ENCODE measurements around the gene BDP1. TPM values are rescaled to one million over a fixed set of nuclear protein-coding genes. Genes with fewer than 3 reads are reported as not detected.
"Not testable (repeated sequence)": the region's sequence is repeated elsewhere in the genome, so short reads cannot be mapped to it uniquely, and the experiment has no call there.

BDP1 gene
- total RNA-seq = 19.1 to 27.7 TPM (median 19.4 TPM) in 3 replicates
- long read RNA-seq, partial matches to known transcripts = 2 of 5 reads
- long read RNA-seq, other reads (novel, unspliced or antisense) = 3 of 5 reads

GRCh38 chr5:71455427-71456361, at the start of gene BDP1:
BDP1 (plus strand) TSS chr5:71455651; CDS start chr5:71455878, 227 bp downstream.
- H3K9me3 Mint-ChIP-seq (ENCODE audit: low read depth) = no peaks in the 10 kb centered on the region
- H3K36me3 Mint-ChIP-seq (ENCODE audit: low read depth) = peaks cover 7% of the 10 kb centered on the region
- peaks cover 24% of the 10 kb centered on the region for H3K4me1 Mint-ChIP-seq (ENCODE audit: low read depth)
- H3K27ac Mint-ChIP-seq (ENCODE audit: unreplicated experiment) = peak within 1 kb of the TSS; percentile 97
- TF ChIP-seq, protein P1, sequence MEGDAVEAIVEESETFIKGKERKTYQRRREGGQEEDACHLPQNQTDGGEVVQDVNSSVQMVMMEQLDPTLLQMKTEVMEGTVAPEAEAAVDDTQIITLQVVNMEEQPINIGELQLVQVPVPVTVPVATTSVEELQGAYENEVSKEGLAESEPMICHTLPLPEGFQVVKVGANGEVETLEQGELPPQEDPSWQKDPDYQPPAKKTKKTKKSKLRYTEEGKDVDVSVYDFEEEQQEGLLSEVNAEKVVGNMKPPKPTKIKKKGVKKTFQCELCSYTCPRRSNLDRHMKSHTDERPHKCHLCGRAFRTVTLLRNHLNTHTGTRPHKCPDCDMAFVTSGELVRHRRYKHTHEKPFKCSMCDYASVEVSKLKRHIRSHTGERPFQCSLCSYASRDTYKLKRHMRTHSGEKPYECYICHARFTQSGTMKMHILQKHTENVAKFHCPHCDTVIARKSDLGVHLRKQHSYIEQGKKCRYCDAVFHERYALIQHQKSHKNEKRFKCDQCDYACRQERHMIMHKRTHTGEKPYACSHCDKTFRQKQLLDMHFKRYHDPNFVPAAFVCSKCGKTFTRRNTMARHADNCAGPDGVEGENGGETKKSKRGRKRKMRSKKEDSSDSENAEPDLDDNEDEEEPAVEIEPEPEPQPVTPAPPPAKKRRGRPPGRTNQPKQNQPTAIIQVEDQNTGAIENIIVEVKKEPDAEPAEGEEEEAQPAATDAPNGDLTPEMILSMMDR (IDR thresholded peaks at IDR 0.05) = peak; percentile 72
- DNase-seq (ENCODE audit: low spot score) = peak; percentile 96
- H3K27me3 Mint-ChIP-seq (ENCODE audit: low read depth) = peaks cover 4% of the 10 kb centered on the region
- H3K4me3 Mint-ChIP-seq (ENCODE audit: unreplicated experiment) = peak within 1 kb of the TSS; percentile 91

- DNase-seq (ENCODE audit: low spot score); H3K4me1 Mint-ChIP-seq (ENCODE audit: low read depth); H3K9me3 Mint-ChIP-seq (ENCODE audit: low read depth); H3K27ac Mint-ChIP-seq (ENCODE audit: unreplicated experiment); H3K36me3 Mint-ChIP-seq (ENCODE audit: low read depth); H3K4me3 Mint-ChIP-seq (ENCODE audit: unreplicated experiment): not testable (repeated sequence)
- peaks cover 32% of the 10 kb centered on the region for H3K27me3 Mint-ChIP-seq (ENCODE audit: low read depth)
These were observed 45.4 kb upstream of the BDP1 start for GRCh38 chr5:71410088-71410487.

DNA sequence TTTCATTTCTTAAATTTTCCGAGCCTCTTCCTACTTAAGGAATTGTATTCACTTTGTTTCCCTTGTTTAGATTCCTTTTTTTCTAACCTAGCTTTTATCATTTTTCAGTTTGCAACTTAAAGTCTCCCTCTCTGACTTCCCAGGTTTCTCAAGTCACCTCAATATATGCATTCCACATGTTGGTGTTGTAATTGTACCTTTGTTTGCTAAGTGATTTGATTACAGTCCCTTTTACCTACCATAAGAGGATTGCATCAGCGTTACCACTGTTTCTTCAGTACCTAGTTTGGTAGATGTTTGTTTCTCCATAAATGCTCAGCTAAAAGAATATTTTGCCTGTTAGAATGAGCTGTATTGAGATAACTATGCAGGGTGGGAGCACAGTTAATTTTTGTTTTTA, 39.8 kb upstream of the BDP1 start:
- H3K4me1 Mint-ChIP-seq (ENCODE audit: low read depth); H3K27ac Mint-ChIP-seq (ENCODE audit: unreplicated experiment); H3K36me3 Mint-ChIP-seq (ENCODE audit: low read depth); DNase-seq (ENCODE audit: low spot score); H3K4me3 Mint-ChIP-seq (ENCODE audit: unreplicated experiment); H3K9me3 Mint-ChIP-seq (ENCODE audit: low read depth): not testable (repeated sequence)
- H3K27me3 Mint-ChIP-seq (ENCODE audit: low read depth) = peaks cover 50% of the 10 kb centered on the region

DNA sequence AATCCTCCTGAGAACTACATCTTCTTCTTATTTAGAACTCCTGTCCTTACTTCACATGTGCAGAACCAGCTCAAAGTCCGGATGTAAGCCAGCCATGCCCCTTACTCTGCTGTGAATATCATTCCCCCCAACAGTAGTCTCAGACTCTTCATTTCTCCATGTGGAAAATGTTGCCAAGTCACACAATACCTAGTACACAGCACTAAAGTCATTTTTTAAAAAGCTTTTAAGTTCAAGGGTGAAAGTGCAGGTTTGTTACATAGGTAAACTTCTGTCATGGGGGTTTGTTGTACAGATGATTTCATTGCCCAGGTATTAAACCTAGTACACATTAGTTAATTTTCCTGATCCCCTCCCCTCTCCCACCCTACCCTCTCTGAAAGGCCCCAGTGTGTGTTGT, 37.4 kb upstream of the BDP1 start:
- H3K9me3 Mint-ChIP-seq (ENCODE audit: low read depth); H3K27ac Mint-ChIP-seq (ENCODE audit: unreplicated experiment); H3K4me3 Mint-ChIP-seq (ENCODE audit: unreplicated experiment); DNase-seq (ENCODE audit: low spot score); H3K36me3 Mint-ChIP-seq (ENCODE audit: low read depth); H3K4me1 Mint-ChIP-seq (ENCODE audit: low read depth): not testable (repeated sequence)
- H3K27me3 Mint-ChIP-seq (ENCODE audit: low read depth) = peaks cover 51% of the 10 kb centered on the region

DNA sequence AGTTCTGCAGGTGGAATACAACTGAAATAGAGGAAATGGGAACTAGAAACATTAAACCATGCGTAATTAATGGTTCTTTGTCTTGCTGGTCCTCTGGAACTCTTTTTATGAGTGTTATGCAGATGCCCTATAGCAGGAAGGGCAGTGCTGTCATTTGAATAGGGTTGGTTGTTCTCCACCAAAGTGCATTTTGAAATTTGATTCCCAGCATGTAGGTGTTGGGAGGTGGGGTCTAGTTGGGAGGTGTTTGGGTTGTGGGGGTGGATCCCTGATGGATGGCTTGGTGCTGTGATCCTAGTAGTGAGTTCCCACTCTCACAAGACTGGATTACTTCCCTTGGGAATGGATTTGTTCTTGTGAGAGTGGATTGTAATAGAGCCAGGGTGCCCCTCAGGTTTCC, 34.2 kb upstream of the BDP1 start:
- not testable (repeated sequence) for H3K27ac Mint-ChIP-seq (ENCODE audit: unreplicated experiment); H3K4me1 Mint-ChIP-seq (ENCODE audit: low read depth); DNase-seq (ENCODE audit: low spot score); H3K9me3 Mint-ChIP-seq (ENCODE audit: low read depth); H3K4me3 Mint-ChIP-seq (ENCODE audit: unreplicated experiment); H3K36me3 Mint-ChIP-seq (ENCODE audit: low read depth)
- peaks cover 43% of the 10 kb centered on the region for H3K27me3 Mint-ChIP-seq (ENCODE audit: low read depth)

DNA sequence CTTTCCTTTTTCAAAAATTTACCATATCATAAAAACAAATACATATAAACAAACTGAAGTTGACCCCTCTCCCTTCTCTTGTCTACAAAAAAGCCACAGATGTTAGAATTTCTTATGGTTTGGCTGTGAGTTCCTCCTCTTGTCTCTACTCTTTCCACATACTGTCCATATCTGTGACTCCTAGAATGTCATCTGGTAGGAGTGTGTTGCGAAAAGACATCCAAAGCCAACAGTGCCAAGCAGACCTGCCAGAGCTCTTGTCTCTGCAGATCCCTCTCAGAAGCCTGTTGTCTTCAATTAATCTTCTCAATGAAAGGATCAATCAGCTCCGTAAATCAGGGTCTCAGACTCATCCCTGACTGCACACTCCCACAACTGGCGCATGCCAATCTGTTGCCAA, 31.6 kb upstream of the BDP1 start:
- not testable (repeated sequence) for H3K9me3 Mint-ChIP-seq (ENCODE audit: low read depth); H3K4me3 Mint-ChIP-seq (ENCODE audit: unreplicated experiment)

DNA sequence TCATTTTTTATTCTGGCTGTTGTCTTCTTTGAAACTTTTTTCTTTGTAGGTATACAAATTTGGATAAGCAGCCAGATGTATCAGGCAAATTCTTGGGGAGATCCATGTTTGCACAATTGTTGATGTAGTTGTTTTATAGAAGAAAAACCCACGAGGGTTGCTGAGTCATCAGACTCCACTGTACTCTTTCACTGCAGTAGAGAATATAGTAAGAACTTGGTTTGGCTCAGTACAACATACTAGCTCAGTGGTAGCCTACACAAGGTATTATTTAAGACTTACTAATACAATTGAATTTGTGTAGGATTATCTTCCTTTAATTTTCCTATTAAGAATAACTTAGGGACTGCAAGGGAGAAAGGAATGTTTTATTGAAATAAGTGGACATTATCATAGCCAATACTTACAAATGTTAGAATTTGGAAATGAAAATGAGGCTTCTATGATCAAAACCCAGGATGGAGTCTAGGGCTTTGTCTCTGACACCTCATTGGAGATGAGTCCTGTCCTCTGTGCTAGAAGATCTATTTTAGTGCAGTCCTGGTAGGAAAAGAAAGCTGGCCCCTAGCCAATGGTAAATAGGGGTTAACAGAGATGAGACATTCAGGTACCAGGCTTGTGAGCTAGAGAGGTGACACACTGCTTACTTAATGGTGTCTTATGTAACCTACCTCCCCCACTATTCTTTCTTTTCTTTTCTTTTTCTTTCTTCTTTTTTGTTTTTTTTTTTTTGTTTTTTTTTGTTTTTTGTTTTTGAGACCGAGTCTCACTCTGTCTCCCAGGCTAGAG, 28.6 kb upstream of the BDP1 start:
- not testable (repeated sequence) for H3K4me1 Mint-ChIP-seq (ENCODE audit: low read depth); H3K27ac Mint-ChIP-seq (ENCODE audit: unreplicated experiment); H3K4me3 Mint-ChIP-seq (ENCODE audit: unreplicated experiment); H3K36me3 Mint-ChIP-seq (ENCODE audit: low read depth); DNase-seq (ENCODE audit: low spot score); H3K9me3 Mint-ChIP-seq (ENCODE audit: low read depth)
- H3K27me3 Mint-ChIP-seq (ENCODE audit: low read depth) = peaks cover 16% of the 10 kb centered on the region

More for the DNA sequence above, 31.6 kb upstream of the BDP1 start:
- not testable (repeated sequence) for H3K4me1 Mint-ChIP-seq (ENCODE audit: low read depth); DNase-seq (ENCODE audit: low spot score); H3K36me3 Mint-ChIP-seq (ENCODE audit: low read depth); H3K27ac Mint-ChIP-seq (ENCODE audit: unreplicated experiment)
- H3K27me3 Mint-ChIP-seq (ENCODE audit: low read depth) = peaks cover 28% of the 10 kb centered on the region

GRCh38 chr5:71432410-71432809, 23.0 kb upstream of the BDP1 start:
- H3K36me3 Mint-ChIP-seq (ENCODE audit: low read depth); H3K9me3 Mint-ChIP-seq (ENCODE audit: low read depth); DNase-seq (ENCODE audit: low spot score); H3K4me1 Mint-ChIP-seq (ENCODE audit: low read depth); H3K4me3 Mint-ChIP-seq (ENCODE audit: unreplicated experiment); H3K27ac Mint-ChIP-seq (ENCODE audit: unreplicated experiment): not testable (repeated sequence)
- H3K27me3 Mint-ChIP-seq (ENCODE audit: low read depth) = peaks cover 34% of the 10 kb centered on the region

DNA sequence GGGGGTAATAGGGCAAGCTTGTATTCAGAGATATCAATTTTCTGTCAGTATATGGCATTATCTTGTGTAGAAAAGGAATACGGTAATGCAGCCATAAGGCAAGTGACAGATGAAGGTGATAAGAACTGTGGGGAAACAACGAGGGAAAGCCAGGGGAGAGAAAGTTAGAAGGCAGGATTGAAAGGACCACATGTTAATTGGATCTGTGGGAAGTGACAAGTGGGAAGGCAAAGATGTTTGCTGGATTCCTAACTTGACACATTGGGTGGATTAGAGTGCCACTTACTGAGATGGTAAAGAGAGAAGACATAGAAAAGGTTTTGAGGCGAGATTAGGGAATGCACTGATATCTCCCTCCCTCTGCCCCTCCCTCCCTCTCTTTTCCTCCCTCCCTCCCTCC, 20.6 kb upstream of the BDP1 start:
- H3K4me1 Mint-ChIP-seq (ENCODE audit: low read depth); H3K4me3 Mint-ChIP-seq (ENCODE audit: unreplicated experiment); H3K9me3 Mint-ChIP-seq (ENCODE audit: low read depth); H3K27ac Mint-ChIP-seq (ENCODE audit: unreplicated experiment); H3K36me3 Mint-ChIP-seq (ENCODE audit: low read depth); DNase-seq (ENCODE audit: low spot score): not testable (repeated sequence)
- peaks cover 33% of the 10 kb centered on the region for H3K27me3 Mint-ChIP-seq (ENCODE audit: low read depth)

DNA sequence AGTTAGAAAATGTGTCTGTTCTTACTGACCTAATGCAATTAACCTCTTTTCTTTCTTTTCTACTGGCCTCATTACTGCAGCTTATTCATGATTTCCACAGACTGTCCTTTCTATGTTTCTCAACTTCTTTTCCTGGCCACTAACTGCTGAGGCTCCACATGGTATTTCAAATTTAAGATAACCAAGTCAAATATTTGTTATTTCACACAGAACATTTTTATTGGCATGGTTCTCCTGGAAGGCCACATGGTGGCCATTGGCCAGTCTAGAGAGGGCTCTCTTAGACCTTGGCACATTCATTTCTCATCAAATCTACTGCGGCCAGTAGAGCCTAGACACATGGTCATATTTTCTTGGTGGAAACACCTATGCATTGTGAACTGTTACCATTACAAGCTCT, 13.9 kb upstream of the BDP1 start:
- not testable (repeated sequence) for H3K27ac Mint-ChIP-seq (ENCODE audit: unreplicated experiment); H3K9me3 Mint-ChIP-seq (ENCODE audit: low read depth)
- peaks cover 34% of the 10 kb centered on the region for H3K27me3 Mint-ChIP-seq (ENCODE audit: low read depth)

GRCh38 chr5:71443891-71444290, 11.6 kb upstream of the BDP1 start:
- not testable (repeated sequence) for H3K36me3 Mint-ChIP-seq (ENCODE audit: low read depth); H3K4me3 Mint-ChIP-seq (ENCODE audit: unreplicated experiment); H3K9me3 Mint-ChIP-seq (ENCODE audit: low read depth); H3K4me1 Mint-ChIP-seq (ENCODE audit: low read depth); DNase-seq (ENCODE audit: low spot score); H3K27ac Mint-ChIP-seq (ENCODE audit: unreplicated experiment)
- peaks cover 30% of the 10 kb centered on the region for H3K27me3 Mint-ChIP-seq (ENCODE audit: low read depth)

More for the DNA sequence above, 13.9 kb upstream of the BDP1 start:
- H3K36me3 Mint-ChIP-seq (ENCODE audit: low read depth); H3K4me1 Mint-ChIP-seq (ENCODE audit: low read depth); DNase-seq (ENCODE audit: low spot score); H3K4me3 Mint-ChIP-seq (ENCODE audit: unreplicated experiment): not testable (repeated sequence)

All from chondrocyte (in vitro differentiated cells).